ENCODE measurements around the gene PODXL. TPM values are rescaled to one million over a fixed set of nuclear protein-coding genes. Genes with fewer than 3 reads are reported as not detected.
"Not testable (repeated sequence)": the region's sequence is repeated elsewhere in the genome, so short reads cannot be mapped to it uniquely, and the experiment has no call there.

The PODXL gene
- total RNA-seq, 1 donor from 2014 or later: 160 TPM

DNA sequence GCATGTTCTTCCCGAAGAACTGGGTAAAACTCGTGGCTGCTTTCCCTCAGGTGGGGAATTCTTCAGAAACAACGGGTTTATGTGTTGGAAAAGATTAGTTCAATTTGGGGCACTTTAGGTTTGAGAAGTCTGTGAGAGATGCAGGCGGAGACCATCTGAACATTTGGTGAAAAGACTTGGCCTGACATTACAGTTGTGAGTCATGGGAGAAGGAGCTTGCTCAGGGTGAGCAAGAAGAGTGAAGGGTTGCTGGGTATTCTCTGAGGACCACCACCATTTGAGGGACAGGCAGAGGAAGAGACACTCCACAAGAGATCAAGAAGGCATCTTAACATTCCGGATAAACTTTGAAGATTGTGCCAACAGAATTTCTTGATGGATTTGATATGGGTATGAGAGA lies 88.6 kb downstream of the PODXL start:
- H3K36me3 ChIP-seq (ENCODE audit: control insufficient read depth, insufficient read depth, low read length): no peaks in the 10 kb centered on the region
- no peak for DNase-seq (ENCODE audit: low read depth)
- TF ChIP-seq, protein P1, sequence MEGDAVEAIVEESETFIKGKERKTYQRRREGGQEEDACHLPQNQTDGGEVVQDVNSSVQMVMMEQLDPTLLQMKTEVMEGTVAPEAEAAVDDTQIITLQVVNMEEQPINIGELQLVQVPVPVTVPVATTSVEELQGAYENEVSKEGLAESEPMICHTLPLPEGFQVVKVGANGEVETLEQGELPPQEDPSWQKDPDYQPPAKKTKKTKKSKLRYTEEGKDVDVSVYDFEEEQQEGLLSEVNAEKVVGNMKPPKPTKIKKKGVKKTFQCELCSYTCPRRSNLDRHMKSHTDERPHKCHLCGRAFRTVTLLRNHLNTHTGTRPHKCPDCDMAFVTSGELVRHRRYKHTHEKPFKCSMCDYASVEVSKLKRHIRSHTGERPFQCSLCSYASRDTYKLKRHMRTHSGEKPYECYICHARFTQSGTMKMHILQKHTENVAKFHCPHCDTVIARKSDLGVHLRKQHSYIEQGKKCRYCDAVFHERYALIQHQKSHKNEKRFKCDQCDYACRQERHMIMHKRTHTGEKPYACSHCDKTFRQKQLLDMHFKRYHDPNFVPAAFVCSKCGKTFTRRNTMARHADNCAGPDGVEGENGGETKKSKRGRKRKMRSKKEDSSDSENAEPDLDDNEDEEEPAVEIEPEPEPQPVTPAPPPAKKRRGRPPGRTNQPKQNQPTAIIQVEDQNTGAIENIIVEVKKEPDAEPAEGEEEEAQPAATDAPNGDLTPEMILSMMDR (IDR thresholded peaks at IDR 0.05; ENCODE audit: insufficient read depth, low read length, poor library complexity, severe bottlenecking): no peak
- no peak overlapping the region for H3K4me3 ChIP-seq (ENCODE audit: low read depth, low read length)
- no peaks in the 10 kb centered on the region for H3K27me3 ChIP-seq (ENCODE audit: control insufficient read depth, insufficient read depth, low read length)

DNA sequence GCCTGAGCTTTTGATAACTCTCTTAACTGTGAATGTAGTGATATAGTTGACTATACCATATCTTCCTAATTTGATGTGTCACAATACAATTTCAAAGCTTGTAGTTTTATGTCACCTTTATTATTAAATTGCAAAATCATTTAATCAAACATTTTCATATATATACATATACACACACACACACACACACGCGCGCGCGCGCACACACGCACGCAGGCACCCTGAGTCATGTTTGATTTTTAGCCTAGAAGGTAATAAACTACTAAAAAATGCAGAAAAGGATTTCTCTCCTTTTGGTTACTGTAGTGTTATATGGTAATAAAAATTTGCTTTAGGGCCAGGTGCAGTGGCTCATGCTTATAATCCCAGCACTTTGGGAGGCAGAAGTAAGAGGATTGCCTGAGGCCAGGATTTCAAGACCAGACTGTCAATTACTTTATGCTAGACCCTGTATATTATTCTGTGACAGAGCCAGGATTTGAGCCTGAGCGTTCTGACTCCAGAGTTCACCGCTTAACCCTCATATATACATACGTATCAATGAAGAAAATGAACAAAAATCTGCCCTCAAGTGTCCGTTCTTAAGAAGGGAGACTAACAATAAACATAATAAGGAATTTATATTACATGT lies 89.6 kb downstream of the PODXL start:
- H3K27me3 ChIP-seq (ENCODE audit: control insufficient read depth, insufficient read depth, low read length): no peaks in the 10 kb centered on the region
- H3K4me3 ChIP-seq (ENCODE audit: low read depth, low read length): no peak overlapping the region
- DNase-seq (ENCODE audit: low read depth): no peak
- H3K36me3 ChIP-seq (ENCODE audit: control insufficient read depth, insufficient read depth, low read length): no peaks in the 10 kb centered on the region
- TF ChIP-seq, protein P1 (IDR thresholded peaks at IDR 0.05; ENCODE audit: insufficient read depth, low read length, poor library complexity, severe bottlenecking): no peak

DNA sequence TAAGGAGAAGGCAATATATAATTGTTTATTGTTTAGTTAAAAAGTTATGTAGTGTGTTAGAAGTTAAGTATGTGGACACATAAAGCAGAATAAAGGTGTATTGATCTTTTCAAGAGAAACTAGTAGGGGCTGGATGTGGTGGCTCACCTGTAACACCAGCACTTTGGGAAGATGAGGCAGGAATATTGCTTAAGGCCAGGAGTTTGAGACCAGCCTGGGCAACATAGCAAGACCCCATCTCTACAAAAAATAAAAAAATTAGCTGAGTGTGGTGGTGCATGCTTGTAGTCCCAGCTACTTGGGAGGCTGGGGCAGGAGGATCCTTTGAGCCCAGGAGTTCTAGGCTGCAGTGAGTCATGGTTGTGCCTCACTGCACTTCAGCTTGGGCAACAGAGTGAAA lies 93.7 kb downstream of the PODXL start:
- H3K4me3 ChIP-seq (ENCODE audit: low read depth, low read length); DNase-seq (ENCODE audit: low read depth); H3K36me3 ChIP-seq (ENCODE audit: control insufficient read depth, insufficient read depth, low read length); H3K27me3 ChIP-seq (ENCODE audit: control insufficient read depth, insufficient read depth, low read length): not testable (repeated sequence)

- TF ChIP-seq, protein P1 (IDR thresholded peaks at IDR 0.05; ENCODE audit: insufficient read depth, low read length, poor library complexity, severe bottlenecking): no peak
- H3K4me3 ChIP-seq (ENCODE audit: low read depth, low read length): no peak overlapping the region
- H3K36me3 ChIP-seq (ENCODE audit: control insufficient read depth, insufficient read depth, low read length): no peaks in the 10 kb centered on the region
- no peak for DNase-seq (ENCODE audit: low read depth)
- no peaks in the 10 kb centered on the region for H3K27me3 ChIP-seq (ENCODE audit: control insufficient read depth, insufficient read depth, low read length)
Observed at GRCh38 chr7:131462059-131462458, 94.4 kb downstream of the PODXL start.

GRCh38 chr7:131459256-131459655 lies 97.2 kb downstream of the PODXL start:
- no peaks in the 10 kb centered on the region for H3K36me3 ChIP-seq (ENCODE audit: control insufficient read depth, insufficient read depth, low read length)
- H3K27me3 ChIP-seq (ENCODE audit: control insufficient read depth, insufficient read depth, low read length): no peaks in the 10 kb centered on the region
- no peak overlapping the region for H3K4me3 ChIP-seq (ENCODE audit: low read depth, low read length)
- TF ChIP-seq, protein P1 (IDR thresholded peaks at IDR 0.05; ENCODE audit: insufficient read depth, low read length, poor library complexity, severe bottlenecking): no peak
- DNase-seq (ENCODE audit: low read depth): no peak

DNA sequence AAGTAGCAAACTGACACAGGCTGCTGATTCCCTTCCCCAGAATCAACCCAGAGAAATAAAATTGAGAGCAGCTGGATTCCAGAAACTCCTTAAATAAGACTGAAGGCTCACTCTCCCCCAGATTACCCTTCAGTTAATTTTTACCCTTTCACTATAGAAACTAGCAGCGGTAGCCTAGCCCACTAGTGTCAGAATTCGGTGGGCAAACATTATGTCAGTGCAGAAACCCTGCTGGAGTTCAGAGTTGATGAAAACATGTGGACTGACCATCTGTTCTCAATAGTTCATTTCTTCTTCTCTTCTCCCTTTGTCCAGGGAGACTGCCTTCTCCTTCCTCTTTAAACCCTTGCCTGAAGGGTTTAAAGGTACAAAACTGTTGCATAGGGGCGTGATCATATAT lies 100.1 kb downstream of the PODXL start:
- Histone ChIP-seq H3K27me3 (ENCODE audit: control insufficient read depth, insufficient read depth, low read length) (no peaks in the 10 kb centered on the region), H3K36me3 (ENCODE audit: control insufficient read depth, insufficient read depth, low read length) (no peaks in the 10 kb centered on the region), H3K4me3 (ENCODE audit: low read depth, low read length) (no peak overlapping the region)
- no peak for DNase-seq (ENCODE audit: low read depth)
- TF ChIP-seq, protein P1 (IDR thresholded peaks at IDR 0.05; ENCODE audit: insufficient read depth, low read length, poor library complexity, severe bottlenecking): no peak

Data from kidney epithelial cell (primary cell).